NCI-H526 treated with DMSO at 0.1 percent for 48 hours (cell line): Measurements from ENCODE around the gene LRPAP1.
"Not testable (repeated sequence)": the region's sequence is repeated elsewhere in the genome, so short reads cannot be mapped to it uniquely, and the experiment has no call there.

Experiments used
- DNase-seq: peaks from one replicate; lab custom pipeline; 2025; lab: John Stamatoyannopoulos, UW

The LRPAP1 gene, protein sequence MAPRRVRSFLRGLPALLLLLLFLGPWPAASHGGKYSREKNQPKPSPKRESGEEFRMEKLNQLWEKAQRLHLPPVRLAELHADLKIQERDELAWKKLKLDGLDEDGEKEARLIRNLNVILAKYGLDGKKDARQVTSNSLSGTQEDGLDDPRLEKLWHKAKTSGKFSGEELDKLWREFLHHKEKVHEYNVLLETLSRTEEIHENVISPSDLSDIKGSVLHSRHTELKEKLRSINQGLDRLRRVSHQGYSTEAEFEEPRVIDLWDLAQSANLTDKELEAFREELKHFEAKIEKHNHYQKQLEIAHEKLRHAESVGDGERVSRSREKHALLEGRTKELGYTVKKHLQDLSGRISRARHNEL

DNA sequence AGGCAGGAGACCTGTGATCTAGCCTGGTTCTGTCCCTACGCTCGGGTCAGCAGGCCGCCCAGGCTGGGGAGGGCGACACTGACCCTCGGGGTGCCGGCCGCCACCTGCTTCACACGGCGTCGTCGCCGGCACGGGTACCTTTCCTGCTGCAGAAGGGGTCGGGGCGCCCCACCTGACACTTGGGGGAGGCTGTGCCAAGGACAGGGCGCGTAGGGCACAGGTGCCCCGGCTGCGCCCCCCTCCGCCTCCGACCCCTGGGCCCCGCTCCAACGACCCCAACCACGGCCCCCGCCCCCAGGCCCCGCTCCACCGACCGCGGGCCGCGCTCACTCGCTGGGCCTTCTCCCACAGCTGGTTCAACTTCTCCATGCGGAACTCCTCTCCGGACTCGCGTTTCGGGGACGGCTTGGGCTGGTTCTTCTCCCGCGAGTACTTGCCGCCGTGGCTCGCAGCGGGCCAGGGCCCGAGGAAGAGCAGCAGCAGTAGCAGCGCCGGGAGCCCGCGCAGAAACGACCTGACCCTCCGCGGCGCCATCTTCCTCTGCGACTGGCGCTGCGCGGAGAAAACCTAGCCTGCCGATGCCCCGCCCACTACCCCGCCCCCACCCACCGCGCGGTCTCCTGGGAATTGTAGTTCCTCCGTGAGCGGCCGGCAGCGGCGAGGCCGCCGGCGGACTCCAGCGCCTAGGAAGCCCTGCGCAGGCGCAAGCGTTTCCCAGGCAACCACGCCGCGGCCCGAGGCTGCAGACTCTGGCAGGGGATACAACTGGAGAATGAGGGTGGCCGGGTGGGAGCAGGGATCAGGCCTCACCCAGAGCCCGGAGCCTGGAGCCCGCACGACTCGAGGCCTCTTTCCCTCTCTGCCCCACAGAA is at the start of gene LRPAP1:
Gene LRPAP1 (minus strand): TSS at position 544 of the 872 bp plus-strand sequence. CDS start 10 bp downstream, at position 534.
- peak; percentile 79 for DNase-seq

- not testable (repeated sequence) for DNase-seq
These were observed 49.3 kb upstream of the LRPAP1 start for GRCh38 chr4:3581334-3582090.

- DNase-seq = not testable (repeated sequence)
These were observed 48.6 kb upstream of the LRPAP1 start for GRCh38 chr4:3580859-3581258.

GRCh38 chr4:3578527-3579144 is 46.4 kb upstream of the LRPAP1 start:
- DNase-seq = not testable (repeated sequence)

DNA sequence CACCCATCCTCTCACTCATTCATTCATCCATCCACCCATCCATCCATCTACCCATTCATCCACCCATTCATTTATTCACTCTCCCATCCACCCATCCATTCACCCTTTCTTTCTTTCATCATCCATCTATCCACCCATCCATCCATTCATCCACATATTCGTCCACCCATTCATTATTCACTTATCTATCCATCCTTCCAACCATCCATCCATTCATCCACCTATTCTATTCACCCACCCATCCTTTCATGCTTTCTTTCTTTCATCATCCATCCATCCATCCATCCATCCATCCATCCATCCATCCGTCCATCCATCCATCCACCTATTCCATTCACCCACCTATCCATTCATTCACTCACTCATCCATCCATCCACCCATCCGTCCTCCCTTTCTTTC is 45.8 kb upstream of the LRPAP1 start:
- DNase-seq = not testable (repeated sequence)

GRCh38 chr4:3577208-3577892 is 45.1 kb upstream of the LRPAP1 start:
- not testable (repeated sequence) for DNase-seq

- not testable (repeated sequence) for DNase-seq
These were observed 44.4 kb upstream of the LRPAP1 start for GRCh38 chr4:3576533-3577207.

GRCh38 chr4:3575426-3576369 is 43.5 kb upstream of the LRPAP1 start:
- DNase-seq = not testable (repeated sequence)

- DNase-seq = not testable (repeated sequence)
These were observed 42.6 kb upstream of the LRPAP1 start for GRCh38 chr4:3574865-3575264.

- DNase-seq = not testable (repeated sequence)
These were observed 42.1 kb upstream of the LRPAP1 start for GRCh38 chr4:3574346-3574745.

GRCh38 chr4:3573131-3573530 is 40.9 kb upstream of the LRPAP1 start:
- DNase-seq = no peak

GRCh38 chr4:3572363-3572762 is 40.1 kb upstream of the LRPAP1 start:
- no peak for DNase-seq

GRCh38 chr4:3571921-3572320 is 39.7 kb upstream of the LRPAP1 start:
- no peak for DNase-seq

GRCh38 chr4:3570923-3571322 is 38.7 kb upstream of the LRPAP1 start:
- not testable (repeated sequence) for DNase-seq

GRCh38 chr4:3569611-3570010 is 37.4 kb upstream of the LRPAP1 start:
- not testable (repeated sequence) for DNase-seq

GRCh38 chr4:3566701-3567100 is 34.5 kb upstream of the LRPAP1 start:
- not testable (repeated sequence) for DNase-seq

- DNase-seq = not testable (repeated sequence)
These were observed 34.1 kb upstream of the LRPAP1 start for GRCh38 chr4:3566301-3566700.

DNA sequence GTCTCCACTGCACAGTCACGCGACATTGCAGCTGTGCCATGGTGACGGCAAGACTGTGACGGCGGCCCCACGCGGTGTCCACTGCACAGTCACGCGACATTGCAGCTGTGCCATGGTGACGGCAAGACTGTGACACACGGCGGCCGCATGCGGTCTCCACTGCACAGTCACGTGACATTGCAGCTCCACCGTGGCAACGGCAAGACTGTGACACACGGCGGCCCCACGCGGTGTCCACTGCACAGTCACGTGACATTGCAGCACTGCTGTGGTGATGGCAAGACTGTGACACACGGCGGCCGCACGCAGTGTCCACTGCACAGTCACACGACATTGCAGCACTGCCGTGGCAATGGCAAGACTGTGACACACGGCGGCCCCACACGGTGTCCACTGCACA is 32.7 kb upstream of the LRPAP1 start:
- DNase-seq = not testable (repeated sequence)

GRCh38 chr4:3563403-3563802 is 31.2 kb upstream of the LRPAP1 start:
- no peak for DNase-seq
